Neuronal stem cell (in vitro differentiated cells): Measurements from ENCODE around the gene IL16.

Experiments used
- DNase-seq: peaks from one replicate; pipeline ENCODE4 v3.0.0-alpha.2; 2013; ENCODE audit warnings: low spot score
- H2AFZ ChIP-seq: one replicate; pipeline ENCODE4 v1.6.1; 2013; ENCODE audit warnings: mild to moderate bottlenecking, low read length, inconsistent platforms
- H2AK5ac ChIP-seq: 2 replicates; pipeline ENCODE4 v1.6.1; 2013; ENCODE audit warnings: low read depth, mild to moderate bottlenecking, inconsistent platforms, low read length, moderate library complexity, mixed read lengths
- H2BK120ac ChIP-seq: 2 replicates; pipeline ENCODE4 v1.6.1; 2013; ENCODE audit warnings: low read depth, mild to moderate bottlenecking, inconsistent platforms, low read length, moderate library complexity, mixed read lengths
- H2BK12ac ChIP-seq: one replicate; pipeline ENCODE4 v1.6.1; 2013; ENCODE audit warnings: low read length, inconsistent platforms
- H2BK15ac ChIP-seq: 2 replicates; pipeline ENCODE4 v1.6.1; 2013; ENCODE audit warnings: mild to moderate bottlenecking, low read length, inconsistent platforms, mixed read lengths
- H2BK5ac ChIP-seq: one replicate; pipeline ENCODE4 v1.6.1; 2013; ENCODE audit warnings: inconsistent platforms, mild to moderate bottlenecking, low read length, moderate library complexity
- H3K14ac ChIP-seq: one replicate; pipeline ENCODE4 v1.6.1; 2013; ENCODE audit warnings: low read length, inconsistent platforms
- H3K18ac ChIP-seq: 2 replicates; pipeline ENCODE4 v1.6.1; 2013; ENCODE audit warnings: low read length, inconsistent platforms
- H3K23ac ChIP-seq: 2 replicates; pipeline ENCODE4 v1.6.1; 2013; ENCODE audit warnings: low read depth, mild to moderate bottlenecking, mixed read lengths, low read length, inconsistent platforms; ENCODE audit not compliant: poor library complexity
- H3K27ac ChIP-seq: replicated peaks from 3 replicates; pipeline ENCODE4 v1.5.1; 2013; ENCODE audit warnings: low read length, inconsistent platforms
- H3K27me3 ChIP-seq, 3 experiments: 2 replicates each; pipeline ENCODE4 v1.6.1; 2013; ENCODE audit warnings: low read length in 3 of 3, mild to moderate bottlenecking in 2 of 3, inconsistent platforms in 1 of 3, low read depth in 1 of 3, mixed read lengths in 1 of 3, moderate library complexity in 1 of 3; ENCODE audit not compliant: control insufficient read depth in 3 of 3, insufficient read depth in 3 of 3
- H3K36me3 ChIP-seq, 2 donors: replicated peaks in 1 of 2; 2 replicates each; pipeline ENCODE4 v1.6.1; 2013; ENCODE audit warnings: low read length in 2 of 2; ENCODE audit not compliant: control insufficient read depth in 2 of 2, insufficient read depth in 2 of 2
- H3K4ac ChIP-seq: 2 replicates; pipeline ENCODE4 v1.6.1; 2013; ENCODE audit warnings: inconsistent platforms, mild to moderate bottlenecking, low read length, moderate library complexity
- H3K4me1 ChIP-seq, 2 donors: 1 replicate in 1 of 2; 2 replicates in 1 of 2; pipeline ENCODE4 v1.6.1; 2013; ENCODE audit warnings: low read length in 2 of 2, low read depth in 1 of 2; ENCODE audit not compliant: control insufficient read depth in 2 of 2, insufficient read depth in 1 of 2
- H3K4me2 ChIP-seq: one replicate; pipeline ENCODE4 v1.6.1; 2013; ENCODE audit warnings: mild to moderate bottlenecking, low read length, inconsistent platforms; ENCODE audit not compliant: insufficient read depth, poor library complexity, severe bottlenecking
- H3K4me3 ChIP-seq, 2 donors: 2 replicates each; pipeline ENCODE4 v1.5.1; 2013; ENCODE audit warnings: low read length in 2 of 2, mild to moderate bottlenecking in 2 of 2, inconsistent platforms in 1 of 2, moderate library complexity in 1 of 2
- H3K79me1 ChIP-seq: one replicate; pipeline ENCODE4 v1.6.1; 2013; ENCODE audit warnings: low read depth, mild to moderate bottlenecking, inconsistent platforms, low read length, moderate library complexity
- H3K9ac ChIP-seq: one replicate; pipeline ENCODE4 v1.6.1; 2013; ENCODE audit warnings: mild to moderate bottlenecking, low read depth, low read length, inconsistent platforms; ENCODE audit not compliant: poor library complexity
- H3K9me3 ChIP-seq, 2 donors: replicated peaks in 1 of 2; 2 replicates each; pipeline versions ENCODE3 to v1.6.1; 2013; ENCODE audit warnings: low read length in 2 of 2, mild to moderate bottlenecking in 2 of 2, inconsistent platforms in 1 of 2, low read depth in 1 of 2, mixed read lengths in 1 of 2, moderate library complexity in 1 of 2; ENCODE audit not compliant: control insufficient read depth in 2 of 2, insufficient read depth in 1 of 2
- H4K8ac ChIP-seq: one replicate; pipeline ENCODE4 v1.6.1; 2013; ENCODE audit warnings: low read depth, mild to moderate bottlenecking, inconsistent platforms, low read length, moderate library complexity
- H4K91ac ChIP-seq: one replicate; pipeline ENCODE4 v1.6.1; 2013; ENCODE audit warnings: low read length, low read depth, mild to moderate bottlenecking, inconsistent platforms; ENCODE audit not compliant: poor library complexity
- WGBS, 2 donors: extraction: QIAGEN DNeasy Blood & Tissue Kit; methylation state at CpG; one replicate each; pipeline ENCODE4 v1.1.7; 2013; ENCODE audit warnings: missing lambda C conversion rate in 2 of 2, mixed read lengths in 1 of 2; ENCODE audit not compliant: insufficient read length in 2 of 2, insufficient replicate concordance in 1 of 2; ENCODE audit errors: extremely low coverage in 2 of 2; 5-methylcytosine and 5-hydroxymethylcytosine counted together

The IL16 gene

DNA sequence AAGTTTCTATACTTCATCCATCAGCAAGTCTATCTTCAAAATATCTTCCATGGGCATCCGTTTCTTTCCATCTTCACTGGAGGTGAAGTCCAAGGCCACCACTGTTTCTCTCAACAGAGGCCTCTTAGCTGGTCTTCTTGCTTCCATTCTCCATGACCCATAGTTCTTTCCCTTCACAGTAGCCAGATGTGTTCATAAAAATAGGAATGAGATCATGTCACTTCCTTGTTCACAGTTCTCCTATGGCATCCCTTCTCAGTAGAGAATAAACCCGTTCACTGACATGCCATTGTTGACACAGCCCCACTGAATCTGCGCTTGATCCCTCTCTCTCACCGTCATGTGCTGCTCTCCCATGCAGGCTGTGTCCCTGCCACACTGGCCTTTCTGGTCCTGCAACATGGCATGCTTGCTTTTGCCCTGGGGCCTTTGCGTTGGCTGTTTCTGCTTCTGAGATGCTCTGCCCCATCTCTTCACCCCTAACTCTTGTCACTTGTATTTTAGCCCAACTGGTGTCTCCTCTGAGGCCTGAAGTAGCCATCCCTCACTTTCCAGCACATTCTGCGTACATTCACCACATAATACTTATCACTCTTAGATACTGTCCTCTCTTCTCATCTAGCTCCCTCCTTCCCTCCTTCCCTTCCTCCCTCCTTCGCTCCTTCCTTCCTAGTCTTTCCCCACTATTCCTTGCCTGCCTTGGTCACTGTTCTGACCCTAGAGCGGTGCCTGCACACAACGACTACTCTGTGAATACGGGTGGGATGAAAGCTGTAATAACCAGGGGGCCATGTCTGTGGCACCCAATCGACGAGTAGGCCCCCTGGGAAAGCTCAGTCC lies 85.3 kb downstream of the IL16 start:
- Histone ChIP-seq H3K23ac (no peak overlapping the region), H2BK15ac (no peak overlapping the region), H3K36me3 (no peaks in the 10 kb centered on the region), H3K27ac (no peak overlapping the region), H3K4me3 (no peak overlapping the region), H2AFZ (no peak overlapping the region), H3K9ac (no peak overlapping the region), H2BK120ac (no peak overlapping the region), H3K4me1 (no peaks in the 10 kb centered on the region), H3K18ac (no peak overlapping the region), H2BK12ac (no peak overlapping the region), H4K91ac (no peak overlapping the region), H3K27me3 (peaks cover 0 to 11% (median 0%) of the 10 kb centered on the region in 3 experiments), H3K79me1 (no peaks in the 10 kb centered on the region), H3K14ac (no peak overlapping the region), H3K4me2 (no peak overlapping the region), H3K4ac (no peak overlapping the region), H2AK5ac (no peak overlapping the region), H4K8ac (no peak overlapping the region), H3K9me3 (peaks cover 0 to 4% of the 10 kb centered on the region in 2 donors), H2BK5ac (no peak overlapping the region)
- WGBS, 2 donors = no CpG with 5 or more reads among the region's 12 CpGs
- DNase-seq = no peak

GRCh38 chr15:81282606-81282895 lies 85.9 kb downstream of the IL16 start:
- Histone ChIP-seq H2BK12ac (no peak overlapping the region), H3K4me3 (no peak overlapping the region), H3K14ac (no peak overlapping the region), H3K23ac (no peak overlapping the region), H2AK5ac (no peak overlapping the region), H3K9me3 (peaks cover 0 to 4% of the 10 kb centered on the region in 2 donors), H3K4me2 (no peak overlapping the region), H3K9ac (no peak overlapping the region), H3K79me1 (no peaks in the 10 kb centered on the region), H4K8ac (no peak overlapping the region), H2BK120ac (no peak overlapping the region), H3K18ac (no peak overlapping the region), H3K27me3 (peaks cover 0 to 11% (median 0%) of the 10 kb centered on the region in 3 experiments), H3K27ac (no peak overlapping the region), H3K36me3 (no peaks in the 10 kb centered on the region), H3K4ac (no peak overlapping the region), H4K91ac (no peak overlapping the region), H3K4me1 (no peaks in the 10 kb centered on the region), H2BK5ac (no peak overlapping the region), H2BK15ac (no peak overlapping the region), H2AFZ (no peak overlapping the region)
- WGBS, 2 donors = no CpG with 5 or more reads among the region's 18 CpGs
- DNase-seq = no peak

- Histone ChIP-seq H2BK15ac (no peak overlapping the region), H2BK12ac (no peak overlapping the region), H2AFZ (no peak overlapping the region), H3K4me2 (no peak overlapping the region), H2BK120ac (no peak overlapping the region), H3K4me3 (no peak overlapping the region), H4K91ac (no peak overlapping the region), H3K9ac (no peak overlapping the region), H3K9me3 (peaks cover 0 to 4% of the 10 kb centered on the region in 2 donors), H3K4ac (no peak overlapping the region), H2AK5ac (no peak overlapping the region), H3K36me3 (no peaks in the 10 kb centered on the region), H4K8ac (no peak overlapping the region), H3K27ac (no peak overlapping the region), H3K4me1 (no peaks in the 10 kb centered on the region), H3K23ac (no peak overlapping the region), H3K14ac (no peak overlapping the region), H3K27me3 (peaks cover 0 to 11% (median 0%) of the 10 kb centered on the region in 3 experiments), H3K79me1 (no peaks in the 10 kb centered on the region), H2BK5ac (no peak overlapping the region), H3K18ac (no peak overlapping the region)
- DNase-seq = no peak
- WGBS, 2 donors = no CpG with 5 or more reads among the region's 5 CpGs
Measured at GRCh38 chr15:81282911-81283310, 86.2 kb downstream of the IL16 start.

DNA sequence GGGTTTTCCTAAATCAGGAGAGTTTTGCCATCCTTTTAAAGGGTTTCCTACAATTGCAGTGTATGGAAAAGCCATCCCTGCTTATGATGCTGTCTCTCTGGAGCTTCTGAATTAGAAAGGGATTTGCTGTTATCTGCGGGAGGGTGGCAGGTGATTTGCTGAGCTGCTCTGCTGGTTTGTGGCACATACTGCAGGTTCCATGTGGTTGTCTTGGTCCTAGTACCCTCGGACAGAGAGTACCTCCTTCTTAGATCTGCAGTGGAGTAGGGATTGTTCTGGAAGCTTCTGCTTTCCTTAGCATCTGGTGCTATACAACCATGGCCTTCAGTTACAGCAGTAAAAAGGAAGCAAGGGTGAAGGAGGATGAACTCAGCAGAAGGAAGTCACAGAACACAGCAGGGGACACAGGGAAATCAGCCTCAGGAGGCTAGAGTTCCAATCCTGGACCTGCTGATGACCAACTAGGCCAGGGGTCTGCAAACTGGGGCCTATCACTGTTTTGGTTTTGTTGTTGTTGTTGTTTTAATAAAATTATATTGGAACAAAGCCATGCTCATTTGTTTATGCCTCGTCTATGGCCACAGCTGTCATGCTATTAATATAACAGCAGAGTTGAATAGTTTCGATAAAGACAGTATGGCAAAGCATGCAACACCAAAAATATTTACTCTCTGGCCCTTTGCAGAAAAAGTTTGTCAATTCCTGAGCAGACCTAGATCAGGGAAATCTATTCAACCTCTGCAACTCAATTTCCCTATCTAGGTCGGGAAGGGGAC lies 87.8 kb downstream of the IL16 start:
- no peak overlapping the region for H3K23ac ChIP-seq
- no peaks in the 10 kb centered on the region for H3K9me3 ChIP-seq
- H3K14ac ChIP-seq = no peak overlapping the region
- H2BK120ac ChIP-seq = no peak overlapping the region
- no peak overlapping the region for H2BK5ac ChIP-seq
- WGBS, 2 donors = no CpG with 5 or more reads among the region's 5 CpGs
- no peak overlapping the region for H2AK5ac ChIP-seq
- H3K79me1 ChIP-seq = no peaks in the 10 kb centered on the region
- H3K4me1 ChIP-seq = no peaks in the 10 kb centered on the region
- H3K4me3 ChIP-seq = no peak overlapping the region
- no peak overlapping the region for H4K91ac ChIP-seq
- no peak overlapping the region for H3K9ac ChIP-seq
- peaks cover 0 to 11% (median 0%) of the 10 kb centered on the region in 3 experiments for H3K27me3 ChIP-seq
- H3K4ac ChIP-seq = no peak overlapping the region
- H3K36me3 ChIP-seq = no peaks in the 10 kb centered on the region
- H2BK12ac ChIP-seq = no peak overlapping the region
- H3K27ac ChIP-seq = no peak overlapping the region
- no peak for DNase-seq
- no peak overlapping the region for H3K18ac ChIP-seq
- no peak overlapping the region for H2BK15ac ChIP-seq
- H2AFZ ChIP-seq = no peak overlapping the region
- H3K4me2 ChIP-seq = no peak overlapping the region
- no peak overlapping the region for H4K8ac ChIP-seq
